Esophagus squamous epithelium (tissue), 5 donors: ENCODE results near the gene VOPP1. TPM values are rescaled to one million over a fixed set of nuclear protein-coding genes. Genes with fewer than 3 reads are reported as not detected.
"Not testable (repeated sequence)": the region's sequence is repeated elsewhere in the genome, so short reads cannot be mapped to it uniquely, and the experiment has no call there.

Experiments
- DNase-seq: peaks from one replicate; lab custom pipeline; 2025; lab: John Stamatoyannopoulos, UW
- H3K27ac ChIP-seq, 4 donors: fragments of 200-600 bp; sonication (generic); one replicate each; pipeline ENCODE4 v1.5.1; 2016 to 2019; ENCODE audit warnings: mild to moderate bottlenecking in 1 of 4
- H3K27me3 ChIP-seq, 4 donors: fragments of 200-600 bp; sonication (generic); 1 replicate in 3 of 4; 2 replicates in 1 of 4; pipeline versions ENCODE4 v1.5.1 to v1.6.0; 2017 to 2021; ENCODE audit warnings: antibody characterized with exemption in 1 of 4
- H3K36me3 ChIP-seq, 3 donors: fragments of 200-600 bp; sonication (generic); one replicate each; pipeline ENCODE4 v1.5.1; 2016 to 2019
- H3K4me1 ChIP-seq, 3 donors: fragments of 200-600 bp; sonication (generic); one replicate each; pipeline ENCODE4 v1.5.1; 2017 to 2019
- H3K4me3 ChIP-seq, 4 donors: fragments of 200-600 bp; sonication (generic); 1 replicate in 3 of 4; 2 replicates in 1 of 4; pipeline ENCODE4 v1.5.1; 2016 to 2019; ENCODE audit warnings: mild to moderate bottlenecking in 2 of 4, moderate library complexity in 1 of 4
- H3K9me3 ChIP-seq, 3 donors: fragments of 200-600 bp; sonication (generic); one replicate each; pipeline ENCODE4 v1.5.1; 2016 to 2019
- CTCF ChIP-seq, 6 experiments: fragments of 450-650 bp in 4 of 6; fragments of 200-600 bp in 2 of 6; sonication (generic) in 2 of 6; IDR thresholded peaks; one replicate each; pipeline ENCODE4 v1.5.1; 2016 to 2019; ENCODE audit warnings: antibody characterized with exemption in 6 of 6, mild to moderate bottlenecking in 4 of 6, moderate library complexity in 4 of 6
- POLR2A ChIP-seq, 4 donors: fragments of 450-650 bp; IDR thresholded peaks; one replicate each; pipeline ENCODE4 v1.6.1; 2017; ENCODE audit warnings: antibody characterized with exemption in 4 of 4, mild to moderate bottlenecking in 4 of 4, moderate library complexity in 3 of 4
- WGBS, 2 donors: methylation state at CpG; one replicate each; pipeline ENCODE4 v1.1.5; 2018; 5-methylcytosine and 5-hydroxymethylcytosine counted together
- intact Hi-C: fragments of 100-400 bp; cut with DNase I; formaldehyde crosslinking; loops from one replicate; pipeline ENCODE4 v1.15.0; 2022
- total RNA-seq, 4 donors: library from RNA; depleted of rRNA; stranded (reverse); fragments of >200 nt; gene quantifications; one replicate each; pipeline ENCODE4 v1.1.0, GENCODE V29; 2016
- donor health status: DM: yes; HTN: yes; CAD: no.

VOPP1 gene
- total RNA-seq, 4 donors from 2014 or later: 13.9 to 26.5 (median 19.2) TPM

DNA sequence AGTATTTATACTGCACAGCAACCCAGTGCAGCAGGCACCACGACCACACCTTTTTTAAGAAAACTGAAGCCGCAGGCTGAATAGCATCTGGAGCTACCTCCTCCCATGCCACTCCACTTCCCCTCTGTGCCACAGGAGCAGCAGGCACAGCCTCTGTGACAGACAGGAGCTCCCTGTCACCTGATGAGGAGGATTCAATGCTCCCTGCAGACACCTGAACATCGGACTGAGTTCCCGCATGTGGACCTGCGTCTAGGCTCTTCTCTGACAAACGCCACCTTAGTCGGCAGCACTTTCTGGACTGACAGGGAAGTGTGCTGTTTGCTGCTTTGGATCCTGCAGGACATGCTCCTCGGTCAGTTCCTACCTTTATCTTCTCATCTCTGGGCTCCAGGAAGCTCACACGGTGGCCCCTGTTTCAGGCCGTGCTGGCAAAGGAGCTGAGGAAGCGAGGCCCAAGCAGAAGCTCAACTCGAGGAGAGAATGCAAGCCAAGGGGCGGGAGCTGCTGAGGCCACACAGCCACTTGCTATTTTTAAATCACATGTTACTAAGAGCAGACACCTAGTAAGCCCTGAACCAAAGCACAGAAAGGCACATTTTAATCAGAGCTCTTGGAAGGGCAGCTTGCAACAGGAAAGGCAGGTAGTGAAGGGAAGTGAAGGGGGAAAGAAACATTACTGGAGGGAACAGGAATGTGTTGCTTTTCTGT is 56.6 kb downstream of the VOPP1 start:
- Histone ChIP-seq H3K27me3 (no peaks in the 10 kb centered on the region), H3K4me3 (no peak overlapping the region), H3K4me1 (peaks cover 0 to 5% (median 0%) of the 10 kb centered on the region in 3 donors), H3K9me3 (no peaks in the 10 kb centered on the region), H3K36me3 (peaks cover 0 to 50% (median 0%) of the 10 kb centered on the region in 3 donors), H3K27ac (no peak overlapping the region)
- DNase-seq: no peak
- intact Hi-C loops: no loop called here
- WGBS, 2 donors: 53 to 80% methylated on average over 1 to 2 of the region's 13 CpGs
- no peak for TF ChIP-seq CTCF (IDR thresholded peaks at IDR 0.05)
- no peak for TF ChIP-seq POLR2A (IDR thresholded peaks at IDR 0.05)

GRCh38 chr7:55514546-55515265 is 57.6 kb downstream of the VOPP1 start:
- H3K4me3 ChIP-seq: no peak overlapping the region
- WGBS, 2 donors: 100% methylated on average over 2 of the region's 6 CpGs
- TF ChIP-seq CTCF (IDR thresholded peaks at IDR 0.05): no peak
- no peak for TF ChIP-seq POLR2A (IDR thresholded peaks at IDR 0.05)
- intact Hi-C loops: no loop called here
- peaks cover 0 to 5% (median 0%) of the 10 kb centered on the region in 3 donors for H3K4me1 ChIP-seq
- no peaks in the 10 kb centered on the region for H3K27me3 ChIP-seq
- H3K36me3 ChIP-seq: peaks cover 0 to 48% (median 0%) of the 10 kb centered on the region in 3 donors
- no peak overlapping the region for H3K27ac ChIP-seq
- no peaks in the 10 kb centered on the region for H3K9me3 ChIP-seq
- no peak for DNase-seq

GRCh38 chr7:55513868-55514267 is 58.4 kb downstream of the VOPP1 start:
- WGBS, 2 donors: 85 to 87% methylated on average over 3 to 5 of the region's 5 CpGs
- Histone ChIP-seq H3K4me1 (peaks cover 0 to 5% (median 0%) of the 10 kb centered on the region in 3 donors), H3K9me3 (no peaks in the 10 kb centered on the region), H3K27me3 (no peaks in the 10 kb centered on the region), H3K36me3 (peaks cover 0 to 40% (median 0%) of the 10 kb centered on the region in 3 donors), H3K4me3 (no peak overlapping the region), H3K27ac (no peak overlapping the region)
- intact Hi-C loops: no loop called here
- no peak for DNase-seq
- TF ChIP-seq POLR2A (IDR thresholded peaks at IDR 0.05): no peak
- TF ChIP-seq CTCF (IDR thresholded peaks at IDR 0.05): no peak

GRCh38 chr7:55512635-55513191 is 59.6 kb downstream of the VOPP1 start:
- H3K27ac ChIP-seq: no peak overlapping the region
- DNase-seq: no peak
- peaks cover 0 to 29% (median 0%) of the 10 kb centered on the region in 3 donors for H3K36me3 ChIP-seq
- intact Hi-C loops: no loop called here
- TF ChIP-seq CTCF (IDR thresholded peaks at IDR 0.05) (no peak), POLR2A (IDR thresholded peaks at IDR 0.05) (no peak)
- H3K4me1 ChIP-seq: peaks cover 0 to 5% (median 0%) of the 10 kb centered on the region in 3 donors
- 84 to 88% methylated on average over 5 to 6 of the region's 10 CpGs for WGBS, 2 donors
- H3K27me3 ChIP-seq: no peaks in the 10 kb centered on the region
- H3K4me3 ChIP-seq: no peak overlapping the region
- H3K9me3 ChIP-seq: no peaks in the 10 kb centered on the region

- Histone ChIP-seq H3K4me3 (no peak overlapping the region), H3K4me1 (no peaks in the 10 kb centered on the region), H3K27me3 (no peaks in the 10 kb centered on the region), H3K27ac (no peak overlapping the region), H3K9me3 (no peaks in the 10 kb centered on the region), H3K36me3 (peaks cover 0 to 16% (median 0%) of the 10 kb centered on the region in 3 donors)
- no peak for DNase-seq
- 91 to 96% methylated on average over 3 of the region's 3 CpGs for WGBS, 2 donors
- intact Hi-C loops: no loop called here
- no peak for TF ChIP-seq POLR2A (IDR thresholded peaks at IDR 0.05)
- no peak for TF ChIP-seq CTCF (IDR thresholded peaks at IDR 0.05)
Measured at GRCh38 chr7:55510621-55511020, 61.7 kb downstream of the VOPP1 start.

GRCh38 chr7:55510206-55510605 is 62.1 kb downstream of the VOPP1 start:
- H3K4me1 ChIP-seq, DNase-seq, H3K9me3 ChIP-seq, H3K4me3 ChIP-seq, intact Hi-C loops, H3K27ac ChIP-seq, H3K27me3 ChIP-seq: not testable (repeated sequence)
- 100% methylated on average over 1 of the region's 1 CpG for WGBS, 2 donors
- H3K36me3 ChIP-seq: peaks cover 0 to 12% (median 0%) of the 10 kb centered on the region in 3 donors
